Transverse colon (tissue), 4 donors: ENCODE results near the gene SSR3. TPM values are rescaled to one million over a fixed set of nuclear protein-coding genes. Genes with fewer than 3 reads are reported as not detected.
"Not testable (repeated sequence)": the region's sequence is repeated elsewhere in the genome, so short reads cannot be mapped to it uniquely, and the experiment has no call there.

Experiments used
- DNase-seq: peaks from one replicate; pipeline ENCODE4 v3.0.0-alpha.2; 2019
- H3K27ac ChIP-seq, 4 donors: fragments of 200-600 bp; sonication (generic); 2 replicates each; pipeline ENCODE4 v1.5.1; 2016 to 2018; ENCODE audit warnings: inconsistent platforms in 4 of 4
- H3K27me3 ChIP-seq: fragments of 200-600 bp; sonication (generic); 2 replicates; pipeline ENCODE4 v1.5.1; 2017; ENCODE audit warnings: inconsistent platforms
- H3K36me3 ChIP-seq, 4 donors: fragments of 200-600 bp; sonication (generic); 2 replicates each; pipeline ENCODE4 v1.5.1; 2017 to 2019; ENCODE audit warnings: inconsistent platforms in 4 of 4
- H3K4me1 ChIP-seq, 4 donors: fragments of 200-600 bp; sonication (generic); 2 replicates each; pipeline ENCODE4 v1.5.1; 2017 to 2020; ENCODE audit warnings: inconsistent platforms in 4 of 4
- H3K4me3 ChIP-seq, 4 donors: fragments of 200-600 bp; sonication (generic); 1 replicate in 1 of 4; 2 replicates in 3 of 4; pipeline versions ENCODE4 v1.5.1 to v1.6.1; 2017 to 2019; ENCODE audit warnings: inconsistent platforms in 4 of 4
- H3K9me3 ChIP-seq, 2 donors: fragments of 200-600 bp; sonication (generic); 2 replicates each; pipeline ENCODE4 v1.5.1; 2017 to 2019; ENCODE audit warnings: inconsistent platforms in 2 of 2
- CTCF ChIP-seq, 5 experiments: fragments of 200-600 bp in 3 of 5; fragments of 450-650 bp in 2 of 5; sonication (generic) in 3 of 5; IDR thresholded peaks; 1 replicate in 2 of 5; 2 replicates in 3 of 5; pipeline ENCODE4 v1.5.1; 2016 to 2017; ENCODE audit warnings: antibody characterized with exemption in 5 of 5, inconsistent platforms in 3 of 5, mild to moderate bottlenecking in 2 of 5, moderate library complexity in 1 of 5
- EP300 ChIP-seq: sonication (generic); formaldehyde crosslinking; IDR thresholded peaks from one replicate; pipeline ENCODE4 v1.6.1; 2017; ENCODE audit warnings: antibody characterized with exemption, low read depth
- POLR2A ChIP-seq: fragments of 450-650 bp; IDR thresholded peaks from one replicate; pipeline ENCODE4 v1.6.1; 2016; ENCODE audit warnings: antibody characterized with exemption, mild to moderate bottlenecking, moderate library complexity
- POLR2AphosphoS5 ChIP-seq, 3 donors: sonication (generic); formaldehyde crosslinking; IDR thresholded peaks; one replicate each; pipeline ENCODE4 v1.6.1; 2016; ENCODE audit warnings: antibody characterized with exemption in 3 of 3
- WGBS, 2 donors: methylation state at CpG; one replicate each; pipeline ENCODE4 v1.1.5; 2018; ENCODE audit warnings: low coverage in 1 of 2; 5-methylcytosine and 5-hydroxymethylcytosine counted together
- in situ Hi-C, 4 donors: fragments of 200-750 bp; cut with MboI; loops; one replicate each; pipeline versions ENCODE4 v1.15.0 to v1.15.1; 2017; ENCODE audit warnings: low sequenced_read_pairs in 3 of 4, low pct_ligation_motif_present in 1 of 4, low pct_unique_long_range_greater_than_20kb in 1 of 4
- intact Hi-C: fragments of 100-400 bp; cut with DNase I; formaldehyde crosslinking; loops from one replicate; pipeline ENCODE4 v1.15.1; 2023; ENCODE audit warnings: low total_unique reads
- total RNA-seq, 4 donors: library from RNA; depleted of rRNA; stranded (reverse); fragments of >200 nt; gene quantifications; one replicate each; pipeline ENCODE4 v1.1.0, GENCODE V29; 2016

Gene SSR3
- total RNA-seq, 4 donors from 2014 or later, result 21.7 to 68.8 (median 50.1) TPM

- H3K27me3 ChIP-seq, result no peaks in the 10 kb centered on the region
- H3K4me1 ChIP-seq, result peaks cover 0 to 7% (median 0%) of the 10 kb centered on the region in 4 donors
- H3K36me3 ChIP-seq, result no peaks in the 10 kb centered on the region
- intact Hi-C loops (no loop called here), in situ Hi-C loops (no loop called here)
- no peak overlapping the region for H3K4me3 ChIP-seq
- TF ChIP-seq POLR2A (no peak), CTCF (IDR thresholded peaks at IDR 0.05) (no peak), POLR2AphosphoS5 (IDR thresholded peaks at IDR 0.05) (no peak), EP300 (no peak)
- no peak for DNase-seq
- 82 to 92% methylated on average over 3 of the region's 3 CpGs for WGBS, 2 donors
- no peak overlapping the region for H3K27ac ChIP-seq
- no peaks in the 10 kb centered on the region for H3K9me3 ChIP-seq
These were observed 20.7 kb upstream of the SSR3 start for GRCh38 chr3:156575641-156576040.

- H3K4me3 ChIP-seq, H3K4me1 ChIP-seq, H3K27me3 ChIP-seq, intact Hi-C loops, H3K27ac ChIP-seq, H3K36me3 ChIP-seq, H3K9me3 ChIP-seq, DNase-seq: not testable (repeated sequence)
- 46 to 61% methylated on average over 2 to 4 of the region's 4 CpGs for WGBS, 2 donors
- in situ Hi-C loops, result loop anchor here (10.0 to 25.0 kb wide), 5 partner anchors 92 to 517 kb away; partner anchors contain the start of genes TIPARP (in 2 of the 4) and LEKR1 (in 1 of the 4)
These were observed 15.0 kb upstream of the SSR3 start for GRCh38 chr3:156569881-156570280.

GRCh38 chr3:156569016-156569415 lies 14.1 kb upstream of the SSR3 start:
- in situ Hi-C loops, result loop anchor here (10.0 to 25.0 kb wide), 5 partner anchors 93 to 518 kb away; partner anchors contain the start of genes TIPARP (in 2 of the 4) and LEKR1 (in 1 of the 4)
- DNase-seq, H3K27ac ChIP-seq, H3K36me3 ChIP-seq, H3K9me3 ChIP-seq, intact Hi-C loops, H3K27me3 ChIP-seq, H3K4me3 ChIP-seq: not testable (repeated sequence)
- 78 to 82% methylated on average over 7 to 8 of the region's 8 CpGs for WGBS, 2 donors
- peaks cover 0 to 12% (median 5%) of the 10 kb centered on the region in 4 donors for H3K4me1 ChIP-seq

- peak overlapping the region; percentile 55 to 69 (median 62) for H3K27ac ChIP-seq
- in situ Hi-C loops, result loop anchor here (10.0 to 25.0 kb wide), 5 partner anchors 98 to 523 kb away; partner anchors contain the start of genes TIPARP (in 2 of the 4) and LEKR1 (in 1 of the 4)
- DNase-seq, result no peak
- no peak overlapping the region for H3K4me3 ChIP-seq
- WGBS, 2 donors, result 8 to 49% methylated on average over 1 of the region's 1 CpG
- H3K4me1 ChIP-seq, result peaks cover 0 to 24% (median 11%) of the 10 kb centered on the region in 4 donors
- TF ChIP-seq POLR2AphosphoS5 (IDR thresholded peaks at IDR 0.05), result peak in 1 of 3 donors; percentile 7
- TF ChIP-seq CTCF (IDR thresholded peaks at IDR 0.05), result no peak
- no peak for TF ChIP-seq POLR2A
- TF ChIP-seq EP300, result no peak
- no peaks in the 10 kb centered on the region for H3K9me3 ChIP-seq
- intact Hi-C loops, result no loop called here
- no peaks in the 10 kb centered on the region for H3K27me3 ChIP-seq
- H3K36me3 ChIP-seq, result no peaks in the 10 kb centered on the region
These were observed 9.2 kb upstream of the SSR3 start for GRCh38 chr3:156563900-156564682.

- H3K4me1 ChIP-seq, result peaks cover 0 to 24% (median 11%) of the 10 kb centered on the region in 4 donors
- in situ Hi-C loops, result loop anchor here (10.0 to 25.0 kb wide), 5 partner anchors 100 to 525 kb away; partner anchors contain the start of genes TIPARP (in 2 of the 4) and LEKR1 (in 1 of the 4)
- H3K27me3 ChIP-seq, H3K27ac ChIP-seq, H3K9me3 ChIP-seq, intact Hi-C loops, DNase-seq, H3K4me3 ChIP-seq, H3K36me3 ChIP-seq: not testable (repeated sequence)
- 77 to 78% methylated on average over 6 to 8 of the region's 8 CpGs for WGBS, 2 donors
These were observed 7.6 kb upstream of the SSR3 start for GRCh38 chr3:156562486-156562885.
